Activated CD8-positive, alpha-beta T cell treated with anti-CD3 and anti-CD28 coated beads, Interleukin-2, amount 10 ng/mL, durations not matched to agents 7 days and 5 days (primary cell): Measurements from ENCODE around the gene SIGLEC7. TPM values are rescaled to one million over a fixed set of nuclear protein-coding genes. Genes with fewer than 3 reads are reported as not detected.

ENCODE experiments used
- ATAC-seq: fragments of 150-1000 bp; cut with Tn5 transposase; one replicate; pipeline ENCODE4 v1.10.0; 2021; ENCODE audit warnings: moderate library complexity
- CTCF ChIA-PET: fragments of 350-600 bp; sonication (Branson Sonifier 250); formaldehyde crosslinking; loops from one replicate; lab custom pipeline; 2021; ENCODE audit warnings: antibody characterized with exemption; lab: Charles Lee
- POLR2A ChIA-PET: fragments of 350-600 bp; sonication (Branson Sonifier 250); formaldehyde crosslinking; loops from one replicate; lab custom pipeline; 2021; ENCODE audit warnings: antibody characterized with exemption; lab: Charles Lee
- DNase-seq: peaks from one replicate; pipeline ENCODE4 v3.0.0-alpha.2; 2020
- H3K27ac Mint-ChIP-seq: one replicate; pipeline ENCODE4 v1.8.0; 2021; ENCODE audit warnings: mild to moderate bottlenecking, mixed read lengths
- H3K27me3 Mint-ChIP-seq: one replicate; pipeline ENCODE4 v1.8.0; 2021; ENCODE audit warnings: low read depth, mixed read lengths
- H3K36me3 Mint-ChIP-seq: one replicate; pipeline ENCODE4 v1.8.0; 2021; ENCODE audit warnings: low read depth, mixed read lengths
- H3K4me1 Mint-ChIP-seq: one replicate; pipeline ENCODE4 v1.8.0; 2021; ENCODE audit warnings: low read depth, mixed read lengths
- H3K4me3 Mint-ChIP-seq: one replicate; pipeline ENCODE4 v1.8.0; 2021; ENCODE audit warnings: mild to moderate bottlenecking, mixed read lengths
- H3K9me3 Mint-ChIP-seq: one replicate; pipeline ENCODE4 v1.8.0; 2022; ENCODE audit warnings: mixed read lengths; ENCODE audit not compliant: insufficient read depth
- total RNA-seq, 2 experiments: library from RNA; stranded (reverse); gene quantifications; one replicate each; pipeline ENCODE4 v1.2.3, GENCODE V29; 2021

SIGLEC7 gene
- total RNA-seq, result not detected

DNA sequence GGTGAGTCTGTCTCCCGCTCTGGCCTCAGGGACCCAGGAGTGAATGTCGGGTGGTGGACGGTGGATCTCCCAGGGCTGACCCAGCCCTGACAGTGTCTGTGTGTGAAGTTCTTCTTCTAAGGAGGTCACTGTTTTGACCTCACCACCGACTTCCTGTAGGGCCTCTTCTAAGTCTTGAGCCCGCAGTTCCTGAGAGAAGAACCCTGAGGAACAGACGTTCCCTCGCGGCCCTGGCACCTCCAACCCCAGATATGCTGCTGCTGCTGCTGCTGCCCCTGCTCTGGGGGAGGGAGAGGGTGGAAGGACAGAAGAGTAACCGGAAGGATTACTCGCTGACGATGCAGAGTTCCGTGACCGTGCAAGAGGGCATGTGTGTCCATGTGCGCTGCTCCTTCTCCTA, at the start of gene SIGLEC7:
Gene SIGLEC7 (plus strand): TSS at position 183 of the 400 bp plus-strand sequence. CDS start 69 bp downstream, at position 252.
- Mint-ChIP-seq H3K4me3 (no peak within 1 kb of the TSS), H3K27me3 (peaks cover 15% of the 10 kb centered on the region), H3K27ac (no peak within 1 kb of the TSS), H3K36me3 (no peaks in the 10 kb centered on the region), H3K4me1 (peaks cover 18% of the 10 kb centered on the region), H3K9me3 (no peaks in the 10 kb centered on the region)
- DNase-seq (no peak), ATAC-seq (no peak)
- ChIA-PET POLR2A (no interaction called here), CTCF (no interaction called here)

DNA sequence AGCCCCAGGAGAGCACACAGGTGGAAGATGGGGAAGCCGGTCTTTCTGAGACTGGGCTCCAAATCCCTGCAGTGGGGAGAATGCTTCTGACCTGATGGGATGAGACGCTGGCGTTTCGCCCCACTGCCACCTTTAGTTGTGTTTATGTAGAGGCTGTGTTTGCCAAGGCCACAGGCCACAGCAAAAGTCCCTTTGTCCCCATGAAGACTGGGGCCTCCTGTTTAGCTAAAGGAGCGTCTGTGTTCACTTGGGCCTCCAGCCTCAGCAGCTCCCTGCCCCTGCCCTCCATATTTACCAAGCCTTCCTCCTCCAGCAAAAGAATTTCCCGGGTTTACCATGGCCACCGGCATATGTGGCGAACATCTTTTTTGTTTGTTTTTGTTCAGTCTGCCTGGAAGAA, 49.0 kb upstream of the SIGLEC7 start:
- H3K36me3 Mint-ChIP-seq, result peaks cover 16% of the 10 kb centered on the region
- H3K4me1 Mint-ChIP-seq, result peaks cover 15% of the 10 kb centered on the region
- ChIA-PET POLR2A (no interaction called here), CTCF (no interaction called here)
- H3K27me3 Mint-ChIP-seq, result no peaks in the 10 kb centered on the region
- H3K27ac Mint-ChIP-seq, result no peak overlapping the region
- no peak overlapping the region for H3K4me3 Mint-ChIP-seq
- no peaks in the 10 kb centered on the region for H3K9me3 Mint-ChIP-seq
- DNase-seq (no peak), ATAC-seq (no peak)

DNA sequence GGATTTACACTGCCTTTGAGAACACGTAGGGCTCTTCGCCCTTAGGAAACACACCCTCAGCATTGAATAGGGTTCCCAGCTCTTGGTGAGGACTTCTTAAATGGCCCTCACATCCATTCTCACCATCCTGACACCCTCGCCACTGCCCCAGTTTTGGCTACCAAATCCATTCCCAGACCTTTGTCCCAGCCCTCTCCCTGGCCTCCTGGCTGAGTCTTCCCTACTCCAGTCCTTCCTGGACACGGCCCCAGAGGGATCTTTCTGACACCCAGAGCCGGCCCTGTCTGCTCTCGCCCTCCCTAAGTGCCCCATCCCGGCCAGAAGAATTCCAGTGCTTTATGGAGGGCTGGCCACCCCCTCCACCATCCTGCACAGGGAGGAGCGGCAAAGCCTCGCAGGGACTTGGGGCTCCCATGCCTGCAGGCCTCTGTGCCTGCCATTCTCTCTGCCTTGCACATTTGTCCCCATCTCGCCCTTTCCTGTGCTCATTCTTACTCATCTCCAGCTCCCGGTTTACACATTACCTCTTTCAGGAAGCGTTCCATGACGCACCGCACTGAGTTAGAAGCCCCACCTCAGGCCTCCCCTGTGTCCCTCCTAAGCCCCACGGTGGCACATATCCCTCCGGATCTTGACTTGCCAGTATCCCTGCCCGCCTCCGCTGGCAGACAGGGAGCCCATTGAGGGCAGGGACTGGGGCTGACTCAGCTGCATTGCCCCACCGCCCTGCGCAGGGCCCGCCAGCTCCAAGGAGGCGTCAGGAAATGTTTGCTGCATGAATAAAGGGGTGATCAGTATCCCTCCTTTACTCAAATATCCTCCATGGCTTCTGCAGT, 48.4 kb upstream of the SIGLEC7 start:
- H3K36me3 Mint-ChIP-seq, result peaks cover 19% of the 10 kb centered on the region
- no peak overlapping the region for H3K4me3 Mint-ChIP-seq
- ChIA-PET POLR2A (no interaction called here), CTCF (no interaction called here)
- DNase-seq (no peak), ATAC-seq (no peak)
- H3K9me3 Mint-ChIP-seq, result no peaks in the 10 kb centered on the region
- H3K27me3 Mint-ChIP-seq, result no peaks in the 10 kb centered on the region
- H3K27ac Mint-ChIP-seq, result no peak overlapping the region
- peaks cover 15% of the 10 kb centered on the region for H3K4me1 Mint-ChIP-seq

DNA sequence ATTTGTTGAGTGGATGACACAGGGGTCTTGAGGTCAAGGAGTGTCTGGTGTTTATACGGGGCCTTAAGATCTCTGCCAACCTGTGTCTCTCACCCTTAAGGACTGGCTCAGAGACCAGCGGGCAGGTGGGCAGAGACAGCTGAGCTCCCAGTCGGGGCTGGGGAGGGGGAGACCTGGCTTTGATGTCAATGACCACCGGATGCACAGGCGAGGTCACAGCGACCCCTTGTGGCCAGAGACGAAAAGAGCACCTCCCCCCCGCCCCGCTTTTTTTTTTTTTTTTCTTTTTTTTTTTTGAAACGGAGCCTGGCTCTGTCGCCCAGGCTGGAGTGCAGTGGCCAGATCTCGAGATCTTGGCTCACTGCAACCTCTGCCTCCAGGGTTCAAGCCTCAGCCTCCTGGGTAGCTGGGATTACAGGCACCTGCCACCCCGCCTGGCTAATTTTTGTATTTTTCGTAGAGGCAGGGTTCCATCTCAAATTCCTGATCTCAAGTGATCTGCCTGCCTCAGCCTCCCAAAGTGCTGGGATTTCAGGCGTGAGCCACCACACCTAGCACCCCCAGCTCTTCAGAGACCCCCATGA, 47.3 kb upstream of the SIGLEC7 start:
- H3K36me3 Mint-ChIP-seq, result peaks cover 25% of the 10 kb centered on the region
- H3K4me1 Mint-ChIP-seq, result peaks cover 15% of the 10 kb centered on the region
- ATAC-seq, result no peak
- H3K9me3 Mint-ChIP-seq, result no peaks in the 10 kb centered on the region
- H3K27me3 Mint-ChIP-seq, result no peaks in the 10 kb centered on the region
- POLR2A ChIA-PET, result no interaction called here
- CTCF ChIA-PET, result interaction anchor here (2.7 kb wide), 1 partner anchor 173 kb away, joined by 13 read pairs; no protein-coding TSS in a partner anchor
- H3K27ac Mint-ChIP-seq, result no peak overlapping the region
- peak; percentile 56 for DNase-seq
- no peak overlapping the region for H3K4me3 Mint-ChIP-seq

DNA sequence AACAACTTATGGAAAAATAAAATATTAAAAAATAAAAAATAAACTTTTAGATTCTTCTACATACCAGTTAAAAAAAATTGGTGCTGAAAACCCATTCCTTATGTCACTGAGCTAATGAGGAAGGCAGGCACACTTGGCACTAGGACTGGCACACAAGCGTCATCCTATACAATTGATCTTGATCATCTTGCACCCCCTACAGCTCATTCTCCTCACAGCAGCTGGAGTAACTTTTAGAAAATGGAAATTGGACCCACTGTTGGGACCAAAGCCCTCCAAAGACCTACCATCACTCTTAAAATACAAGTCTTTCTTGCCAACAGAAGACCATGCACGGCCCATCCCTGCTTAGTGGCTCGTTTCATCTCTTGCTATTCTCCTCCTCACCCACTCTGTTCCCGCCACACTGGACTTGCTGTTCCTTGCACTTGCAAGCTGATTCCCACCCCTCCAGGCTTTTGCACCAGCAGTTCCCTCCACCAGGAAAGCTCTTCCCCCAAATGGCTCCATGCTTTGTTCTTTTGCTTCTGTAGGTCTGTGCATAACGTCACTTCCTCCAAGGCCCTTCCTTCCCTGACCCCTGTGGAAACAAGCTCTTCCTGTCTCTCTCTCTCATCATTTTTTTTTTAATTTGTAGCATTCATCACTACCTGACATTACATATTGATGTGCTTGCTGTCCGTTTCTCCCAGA, 45.5 kb upstream of the SIGLEC7 start:
- ChIA-PET CTCF (interaction anchor here (0.6 to 2.7 kb wide), 16 partner anchors 8 to 320 kb away, joined by 3 to 13 read pairs (median 4); partner anchors contain the start of gene CTU1), POLR2A (interaction anchor here (0.6 kb wide), 1 partner anchor 57 kb away, joined by 3 read pairs; no protein-coding TSS in a partner anchor)
- DNase-seq (no peak), ATAC-seq (no peak)
- peaks cover 15% of the 10 kb centered on the region for H3K4me1 Mint-ChIP-seq
- no peak overlapping the region for H3K4me3 Mint-ChIP-seq
- H3K27me3 Mint-ChIP-seq, result no peaks in the 10 kb centered on the region
- no peaks in the 10 kb centered on the region for H3K9me3 Mint-ChIP-seq
- peaks cover 31% of the 10 kb centered on the region for H3K36me3 Mint-ChIP-seq
- peak overlapping the region; percentile 85 for H3K27ac Mint-ChIP-seq

DNA sequence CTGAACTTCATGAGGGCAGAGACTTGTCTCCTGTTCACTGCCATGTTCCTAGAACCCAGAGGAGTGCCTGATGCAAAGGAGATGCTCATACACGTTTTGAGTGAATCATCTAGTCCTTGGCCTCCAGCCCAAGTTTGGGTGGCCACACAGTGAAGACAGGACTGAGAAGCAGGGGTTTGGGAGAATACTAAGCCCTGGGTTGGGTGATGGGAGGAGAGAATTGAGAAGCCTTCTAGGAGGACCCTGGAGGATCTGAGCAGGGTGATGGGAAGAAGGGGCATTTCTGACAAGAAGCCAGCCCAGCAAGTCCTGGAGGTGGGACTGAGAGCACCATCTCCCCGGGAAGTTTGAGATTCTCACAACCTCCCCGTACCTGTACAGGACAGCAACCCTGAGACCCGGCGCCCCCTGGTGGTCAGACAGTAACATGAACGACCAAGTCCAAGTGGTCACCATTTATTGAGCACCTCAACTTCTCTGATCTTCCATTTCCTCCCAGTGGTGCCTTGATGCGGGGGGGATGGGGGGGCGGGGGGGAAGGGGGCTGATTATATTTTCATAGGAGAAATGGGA, 44.8 kb upstream of the SIGLEC7 start:
- ChIA-PET CTCF (interaction anchor here (0.6 to 2.7 kb wide), 12 partner anchors 11 to 320 kb away, joined by 3 to 13 read pairs (median 5); partner anchors contain the start of gene CTU1), POLR2A (interaction anchor here (0.6 kb wide), 1 partner anchor 58 kb away, joined by 3 read pairs; no protein-coding TSS in a partner anchor)

DNA sequence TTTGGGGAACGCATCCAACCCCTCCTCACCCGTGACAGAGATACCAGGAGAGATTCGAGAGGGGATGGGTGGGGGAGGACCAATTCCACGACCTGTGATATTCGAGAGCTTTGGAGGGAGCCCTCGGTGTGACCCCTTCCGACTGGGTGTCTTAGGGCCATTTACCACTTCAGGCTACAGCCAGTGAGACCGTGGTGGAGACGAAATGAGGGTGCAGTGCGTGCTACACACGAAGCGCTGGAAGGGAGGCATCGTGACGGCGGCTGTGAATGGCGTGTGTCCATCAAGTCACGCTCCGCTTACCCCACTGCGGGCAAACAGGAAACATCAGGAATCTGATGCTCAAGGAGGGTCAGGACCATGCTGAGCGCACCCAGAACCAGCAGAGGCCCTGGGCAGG, 44.3 kb upstream of the SIGLEC7 start:
- Mint-ChIP-seq H3K4me1 (peaks cover 15% of the 10 kb centered on the region), H3K4me3 (no peak overlapping the region), H3K36me3 (peaks cover 37% of the 10 kb centered on the region), H3K27ac (no peak overlapping the region), H3K27me3 (no peaks in the 10 kb centered on the region), H3K9me3 (no peaks in the 10 kb centered on the region)
- ChIA-PET CTCF (no interaction called here), POLR2A (no interaction called here)
- ATAC-seq, result no peak
- DNase-seq, result no peak

More for the DNA sequence above, 44.8 kb upstream of the SIGLEC7 start:
- H3K36me3 Mint-ChIP-seq, result peaks cover 32% of the 10 kb centered on the region
- H3K27me3 Mint-ChIP-seq, result no peaks in the 10 kb centered on the region
- peaks cover 15% of the 10 kb centered on the region for H3K4me1 Mint-ChIP-seq
- no peak overlapping the region for H3K4me3 Mint-ChIP-seq
- no peaks in the 10 kb centered on the region for H3K9me3 Mint-ChIP-seq
- ATAC-seq, result peak; percentile 62
- peak; percentile 72 for DNase-seq
- peak overlapping the region; percentile 85 for H3K27ac Mint-ChIP-seq

DNA sequence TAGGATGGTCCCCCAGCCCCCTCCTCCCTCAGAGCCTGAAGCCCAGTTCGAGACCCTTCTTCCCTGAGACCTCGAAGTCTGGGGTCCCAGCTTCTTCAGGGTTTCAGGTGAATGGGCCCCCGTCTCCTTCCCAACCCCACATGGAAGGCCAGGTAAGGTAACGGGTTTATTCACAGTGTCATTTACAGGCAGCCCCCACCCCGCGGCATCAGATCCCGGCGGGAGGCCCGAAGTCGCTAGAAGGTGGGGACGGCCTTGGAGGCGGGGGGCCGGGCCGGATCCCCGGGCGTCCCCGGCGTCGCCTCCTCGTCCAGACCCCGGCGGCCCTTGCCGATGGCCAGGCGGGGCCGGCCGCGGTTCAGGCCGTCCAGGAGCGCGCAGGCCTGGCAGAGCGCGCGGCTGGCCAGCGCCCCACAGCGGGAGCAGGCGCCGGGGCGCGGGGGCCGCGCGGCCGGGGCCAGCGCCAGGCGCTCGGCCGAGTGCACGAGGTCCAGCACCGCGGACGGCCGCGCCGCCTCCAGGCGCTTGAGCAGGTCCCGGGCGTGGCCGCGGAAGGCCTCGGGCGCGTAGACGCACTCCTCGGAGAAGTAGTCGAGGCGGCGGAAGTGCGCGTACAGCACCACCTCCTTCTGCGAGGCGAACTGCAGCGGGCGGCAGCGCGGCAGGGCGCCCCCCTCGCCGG, 43.6 kb upstream of the SIGLEC7 start:
- CTCF ChIA-PET, result no interaction called here
- H3K4me3 Mint-ChIP-seq, result peak overlapping the region; percentile 20
- H3K9me3 Mint-ChIP-seq, result no peaks in the 10 kb centered on the region

DNA sequence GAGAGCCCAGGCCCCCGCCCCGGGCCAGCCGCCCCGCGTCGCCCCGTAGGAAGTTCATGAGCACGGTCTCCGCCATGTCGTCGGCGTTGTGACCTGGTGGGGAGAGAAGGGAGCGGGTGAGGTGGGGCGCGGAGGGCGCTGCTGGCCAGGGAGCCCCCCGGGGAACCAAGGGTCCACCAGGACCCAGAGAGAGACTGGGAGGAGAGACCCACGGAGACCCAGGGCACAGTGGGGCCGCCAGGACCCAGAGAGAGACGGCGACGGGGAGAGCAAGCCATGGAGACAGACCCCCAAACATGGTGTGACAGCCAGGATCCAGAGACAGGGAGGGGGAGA, 43.1 kb upstream of the SIGLEC7 start:
- DNase-seq, result no peak
- H3K36me3 Mint-ChIP-seq, result peaks cover 46% of the 10 kb centered on the region
- H3K4me1 Mint-ChIP-seq, result peaks cover 15% of the 10 kb centered on the region
- ATAC-seq, result no peak
- peak overlapping the region; percentile 52 for H3K4me3 Mint-ChIP-seq
- H3K27me3 Mint-ChIP-seq, result no peaks in the 10 kb centered on the region
- no peaks in the 10 kb centered on the region for H3K9me3 Mint-ChIP-seq
- H3K27ac Mint-ChIP-seq, result peak overlapping the region; percentile 64
- ChIA-PET CTCF (no interaction called here), POLR2A (no interaction called here)

More for the DNA sequence above, 43.6 kb upstream of the SIGLEC7 start:
- peak; percentile 62 for DNase-seq
- Mint-ChIP-seq H3K27ac (peak overlapping the region; percentile 64), H3K4me1 (peaks cover 15% of the 10 kb centered on the region), H3K27me3 (no peaks in the 10 kb centered on the region), H3K36me3 (peaks cover 42% of the 10 kb centered on the region)
- peak; percentile 74 for ATAC-seq
- POLR2A ChIA-PET, result no interaction called here

DNA sequence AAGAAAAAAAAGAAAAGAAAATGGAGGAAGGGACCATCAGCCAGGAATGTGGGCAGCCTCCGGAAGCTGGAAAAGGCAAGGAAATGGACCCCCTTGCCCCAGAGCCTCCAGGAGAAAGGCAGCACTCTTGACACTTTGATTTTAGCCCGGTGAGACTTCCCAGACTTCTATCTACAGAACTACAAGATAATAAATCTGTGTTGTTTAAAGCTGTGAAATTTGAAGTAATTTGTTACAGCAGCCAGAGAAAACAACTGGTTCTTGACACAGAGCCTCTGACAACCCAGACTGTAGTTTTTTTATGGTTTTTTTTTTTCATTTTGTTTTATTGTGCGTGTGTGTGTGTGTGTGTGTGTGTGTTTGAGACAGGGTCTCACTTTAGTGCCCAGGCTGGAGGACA, 41.5 kb upstream of the SIGLEC7 start:
- ATAC-seq, result no peak
- peaks cover 53% of the 10 kb centered on the region for H3K36me3 Mint-ChIP-seq
- ChIA-PET CTCF (no interaction called here), POLR2A (no interaction called here)
- no peak overlapping the region for H3K4me3 Mint-ChIP-seq
- H3K9me3 Mint-ChIP-seq, result no peaks in the 10 kb centered on the region
- no peak overlapping the region for H3K27ac Mint-ChIP-seq
- no peak for DNase-seq
- H3K4me1 Mint-ChIP-seq, result peaks cover 20% of the 10 kb centered on the region
- H3K27me3 Mint-ChIP-seq, result no peaks in the 10 kb centered on the region

DNA sequence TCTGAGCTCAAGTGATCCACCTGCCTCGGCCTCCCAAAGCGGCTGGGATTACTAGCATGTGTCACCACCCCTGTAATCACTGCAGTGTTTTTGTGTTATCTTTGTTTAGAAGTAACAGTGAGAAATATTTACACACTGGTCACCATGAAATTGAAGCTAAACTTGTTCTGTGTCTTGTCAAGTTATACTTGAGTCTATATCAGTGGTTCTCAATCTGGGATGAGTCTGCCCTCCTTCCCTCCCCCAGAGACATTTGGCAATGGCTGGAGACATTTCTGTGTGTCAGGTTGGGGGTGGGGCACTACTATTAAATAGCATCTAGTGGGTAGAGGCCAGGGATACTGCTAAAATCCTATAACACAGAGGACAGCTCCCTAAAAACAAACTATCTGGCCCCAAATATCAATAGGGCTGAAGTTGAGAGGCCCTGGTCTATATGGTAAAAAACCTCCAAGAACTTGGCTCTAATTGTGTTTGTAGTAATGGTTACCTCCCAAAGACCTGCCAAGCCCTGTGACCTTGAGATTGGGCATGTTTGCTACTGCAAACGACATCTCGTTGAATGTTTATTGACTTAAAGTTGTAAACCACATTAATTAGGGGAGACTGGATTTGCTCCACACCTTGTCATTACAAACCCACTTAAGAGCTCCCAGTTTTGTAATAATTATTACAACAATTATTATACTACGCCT, 40.8 kb upstream of the SIGLEC7 start:
- H3K9me3 Mint-ChIP-seq, result no peaks in the 10 kb centered on the region
- no peaks in the 10 kb centered on the region for H3K27me3 Mint-ChIP-seq
- ChIA-PET POLR2A (no interaction called here), CTCF (no interaction called here)
- peak overlapping the region; percentile 43 for H3K27ac Mint-ChIP-seq
- no peak for DNase-seq
- peaks cover 27% of the 10 kb centered on the region for H3K4me1 Mint-ChIP-seq
- peaks cover 59% of the 10 kb centered on the region for H3K36me3 Mint-ChIP-seq
- ATAC-seq, result no peak
- H3K4me3 Mint-ChIP-seq, result no peak overlapping the region
